ENCODE results near the gene ALAS1.

DNA sequence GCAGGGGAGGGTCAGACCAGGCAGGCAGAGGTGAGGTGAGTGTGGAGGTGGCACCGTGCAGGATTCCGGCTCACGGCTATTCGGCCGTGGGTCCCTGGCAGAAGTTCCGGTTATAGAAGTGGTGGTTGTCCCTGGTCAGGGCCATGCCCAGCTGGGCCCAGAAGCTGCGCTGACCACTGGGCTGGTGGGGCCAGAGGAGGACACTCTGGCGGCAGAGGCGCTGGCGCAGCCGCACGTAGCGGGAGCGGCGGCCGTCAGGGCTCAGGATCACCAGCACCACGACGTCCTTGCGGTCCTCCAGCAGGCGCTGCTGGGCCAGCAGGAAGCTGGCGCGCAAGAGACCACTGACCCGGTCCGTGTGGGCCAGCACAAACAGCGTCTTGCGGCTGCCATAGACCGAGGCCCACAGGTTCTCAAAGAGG is 23.2 kb downstream of the ALAS1 start:
- TF ChIP-seq CTCF (IDR thresholded peaks at IDR 0.05), result no peak
- TF ChIP-seq POLR2A (IDR thresholded peaks at IDR 0.05), result no peak

All from adrenal gland (tissue), 5 donors.